ENCODE data around the gene AGAP2. TPM values are rescaled to one million over a fixed set of nuclear protein-coding genes. Genes with fewer than 3 reads are reported as not detected.

Gene AGAP2
- total and polyA plus RNA-seq, 2 of the 8 experiments (the other 6 are each of a cell fraction or from before 2014, with no cell fraction given) = 1.5 TPM

DNA sequence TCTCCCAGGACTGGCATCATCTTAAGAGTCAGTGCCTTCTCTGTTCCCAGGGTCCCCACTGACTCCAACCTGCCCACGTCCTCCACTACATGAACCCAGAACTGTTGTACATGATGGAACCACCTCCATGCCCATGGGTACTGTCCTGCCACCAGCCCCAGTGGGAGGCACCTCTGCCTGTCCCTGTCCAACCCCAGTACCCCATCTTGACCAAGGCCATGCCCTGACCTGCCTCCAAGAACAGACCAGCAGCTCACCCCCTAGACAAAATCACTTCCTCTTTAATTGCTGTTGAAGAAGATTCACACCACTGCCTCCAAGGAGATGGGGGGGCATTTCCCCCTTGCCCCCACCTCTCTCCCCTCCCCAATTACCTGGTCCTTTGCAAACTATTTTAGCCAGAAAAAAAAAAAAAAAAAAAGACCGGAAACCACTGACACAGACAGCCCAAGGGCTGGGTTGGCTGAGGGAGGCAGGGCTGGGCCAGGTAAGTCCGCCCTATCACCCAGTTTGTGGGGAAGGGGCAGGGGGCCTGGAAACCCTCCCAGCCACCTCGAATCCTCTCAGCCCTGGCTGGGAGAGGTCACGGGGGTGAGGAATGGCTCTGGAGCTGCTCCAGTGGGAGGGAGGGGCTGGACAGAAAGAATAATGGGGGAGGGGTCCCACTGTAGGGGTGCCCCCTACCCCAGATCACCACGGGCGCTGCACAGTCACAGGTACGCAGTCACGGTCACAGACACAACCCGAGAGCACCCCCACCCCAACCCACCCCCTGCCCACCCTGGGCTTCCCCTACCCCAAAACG is 13.4 kb downstream of the AGAP2 start (continued):
- TF ChIP-seq, protein P1, sequence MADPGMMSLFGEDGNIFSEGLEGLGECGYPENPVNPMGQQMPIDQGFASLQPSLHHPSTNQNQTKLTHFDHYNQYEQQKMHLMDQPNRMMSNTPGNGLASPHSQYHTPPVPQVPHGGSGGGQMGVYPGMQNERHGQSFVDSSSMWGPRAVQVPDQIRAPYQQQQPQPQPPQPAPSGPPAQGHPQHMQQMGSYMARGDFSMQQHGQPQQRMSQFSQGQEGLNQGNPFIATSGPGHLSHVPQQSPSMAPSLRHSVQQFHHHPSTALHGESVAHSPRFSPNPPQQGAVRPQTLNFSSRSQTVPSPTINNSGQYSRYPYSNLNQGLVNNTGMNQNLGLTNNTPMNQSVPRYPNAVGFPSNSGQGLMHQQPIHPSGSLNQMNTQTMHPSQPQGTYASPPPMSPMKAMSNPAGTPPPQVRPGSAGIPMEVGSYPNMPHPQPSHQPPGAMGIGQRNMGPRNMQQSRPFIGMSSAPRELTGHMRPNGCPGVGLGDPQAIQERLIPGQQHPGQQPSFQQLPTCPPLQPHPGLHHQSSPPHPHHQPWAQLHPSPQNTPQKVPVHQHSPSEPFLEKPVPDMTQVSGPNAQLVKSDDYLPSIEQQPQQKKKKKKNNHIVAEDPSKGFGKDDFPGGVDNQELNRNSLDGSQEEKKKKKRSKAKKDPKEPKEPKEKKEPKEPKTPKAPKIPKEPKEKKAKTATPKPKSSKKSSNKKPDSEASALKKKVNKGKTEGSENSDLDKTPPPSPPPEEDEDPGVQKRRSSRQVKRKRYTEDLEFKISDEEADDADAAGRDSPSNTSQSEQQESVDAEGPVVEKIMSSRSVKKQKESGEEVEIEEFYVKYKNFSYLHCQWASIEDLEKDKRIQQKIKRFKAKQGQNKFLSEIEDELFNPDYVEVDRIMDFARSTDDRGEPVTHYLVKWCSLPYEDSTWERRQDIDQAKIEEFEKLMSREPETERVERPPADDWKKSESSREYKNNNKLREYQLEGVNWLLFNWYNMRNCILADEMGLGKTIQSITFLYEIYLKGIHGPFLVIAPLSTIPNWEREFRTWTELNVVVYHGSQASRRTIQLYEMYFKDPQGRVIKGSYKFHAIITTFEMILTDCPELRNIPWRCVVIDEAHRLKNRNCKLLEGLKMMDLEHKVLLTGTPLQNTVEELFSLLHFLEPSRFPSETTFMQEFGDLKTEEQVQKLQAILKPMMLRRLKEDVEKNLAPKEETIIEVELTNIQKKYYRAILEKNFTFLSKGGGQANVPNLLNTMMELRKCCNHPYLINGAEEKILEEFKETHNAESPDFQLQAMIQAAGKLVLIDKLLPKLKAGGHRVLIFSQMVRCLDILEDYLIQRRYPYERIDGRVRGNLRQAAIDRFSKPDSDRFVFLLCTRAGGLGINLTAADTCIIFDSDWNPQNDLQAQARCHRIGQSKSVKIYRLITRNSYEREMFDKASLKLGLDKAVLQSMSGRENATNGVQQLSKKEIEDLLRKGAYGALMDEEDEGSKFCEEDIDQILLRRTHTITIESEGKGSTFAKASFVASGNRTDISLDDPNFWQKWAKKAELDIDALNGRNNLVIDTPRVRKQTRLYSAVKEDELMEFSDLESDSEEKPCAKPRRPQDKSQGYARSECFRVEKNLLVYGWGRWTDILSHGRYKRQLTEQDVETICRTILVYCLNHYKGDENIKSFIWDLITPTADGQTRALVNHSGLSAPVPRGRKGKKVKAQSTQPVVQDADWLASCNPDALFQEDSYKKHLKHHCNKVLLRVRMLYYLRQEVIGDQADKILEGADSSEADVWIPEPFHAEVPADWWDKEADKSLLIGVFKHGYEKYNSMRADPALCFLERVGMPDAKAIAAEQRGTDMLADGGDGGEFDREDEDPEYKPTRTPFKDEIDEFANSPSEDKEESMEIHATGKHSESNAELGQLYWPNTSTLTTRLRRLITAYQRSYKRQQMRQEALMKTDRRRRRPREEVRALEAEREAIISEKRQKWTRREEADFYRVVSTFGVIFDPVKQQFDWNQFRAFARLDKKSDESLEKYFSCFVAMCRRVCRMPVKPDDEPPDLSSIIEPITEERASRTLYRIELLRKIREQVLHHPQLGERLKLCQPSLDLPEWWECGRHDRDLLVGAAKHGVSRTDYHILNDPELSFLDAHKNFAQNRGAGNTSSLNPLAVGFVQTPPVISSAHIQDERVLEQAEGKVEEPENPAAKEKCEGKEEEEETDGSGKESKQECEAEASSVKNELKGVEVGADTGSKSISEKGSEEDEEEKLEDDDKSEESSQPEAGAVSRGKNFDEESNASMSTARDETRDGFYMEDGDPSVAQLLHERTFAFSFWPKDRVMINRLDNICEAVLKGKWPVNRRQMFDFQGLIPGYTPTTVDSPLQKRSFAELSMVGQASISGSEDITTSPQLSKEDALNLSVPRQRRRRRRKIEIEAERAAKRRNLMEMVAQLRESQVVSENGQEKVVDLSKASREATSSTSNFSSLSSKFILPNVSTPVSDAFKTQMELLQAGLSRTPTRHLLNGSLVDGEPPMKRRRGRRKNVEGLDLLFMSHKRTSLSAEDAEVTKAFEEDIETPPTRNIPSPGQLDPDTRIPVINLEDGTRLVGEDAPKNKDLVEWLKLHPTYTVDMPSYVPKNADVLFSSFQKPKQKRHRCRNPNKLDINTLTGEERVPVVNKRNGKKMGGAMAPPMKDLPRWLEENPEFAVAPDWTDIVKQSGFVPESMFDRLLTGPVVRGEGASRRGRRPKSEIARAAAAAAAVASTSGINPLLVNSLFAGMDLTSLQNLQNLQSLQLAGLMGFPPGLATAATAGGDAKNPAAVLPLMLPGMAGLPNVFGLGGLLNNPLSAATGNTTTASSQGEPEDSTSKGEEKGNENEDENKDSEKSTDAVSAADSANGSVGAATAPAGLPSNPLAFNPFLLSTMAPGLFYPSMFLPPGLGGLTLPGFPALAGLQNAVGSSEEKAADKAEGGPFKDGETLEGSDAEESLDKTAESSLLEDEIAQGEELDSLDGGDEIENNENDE (IDR thresholded peaks at IDR 0.05; ENCODE audit: insufficient replicate concordance, low read length) = no peak
- TF ChIP-seq POU5F1 (IDR thresholded peaks at IDR 0.05; ENCODE audit: low read depth, low read length) (no peak), JUND (IDR thresholded peaks at IDR 0.05; ENCODE audit: low read length) (no peak), CHD1 (IDR thresholded peaks at IDR 0.05; ENCODE audit: low read depth, low read length) (no peak), EZH2 (IDR thresholded peaks at IDR 0.05; ENCODE audit: low read depth, low read length, severe bottlenecking) (no peak), MAFK (IDR thresholded peaks at IDR 0.05; ENCODE audit: low read depth, low read length) (no peak)
